DOHH2 (cell line): ENCODE results near the gene S100A10.

Experiments used
- EZH2phosphoT487 ChIP-seq: fragments of 200-600 bp; sonication (generic); IDR thresholded peaks from 2 replicates; pipeline ENCODE4 v1.6.1; 2017; ENCODE audit warnings: borderline replicate concordance, mild to moderate bottlenecking, antibody characterized with exemption, low read length, moderate library complexity, mixed read lengths
- TF ChIP-seq, protein P1 (sequence below): fragments of 200-600 bp; sonication (generic); IDR thresholded peaks from one replicate; pipeline ENCODE4 v1.5.1; 2014; ENCODE audit warnings: antibody characterized with exemption, mild to moderate bottlenecking, low read depth, low read length; ENCODE audit not compliant: poor library complexity, severe bottlenecking

DNA sequence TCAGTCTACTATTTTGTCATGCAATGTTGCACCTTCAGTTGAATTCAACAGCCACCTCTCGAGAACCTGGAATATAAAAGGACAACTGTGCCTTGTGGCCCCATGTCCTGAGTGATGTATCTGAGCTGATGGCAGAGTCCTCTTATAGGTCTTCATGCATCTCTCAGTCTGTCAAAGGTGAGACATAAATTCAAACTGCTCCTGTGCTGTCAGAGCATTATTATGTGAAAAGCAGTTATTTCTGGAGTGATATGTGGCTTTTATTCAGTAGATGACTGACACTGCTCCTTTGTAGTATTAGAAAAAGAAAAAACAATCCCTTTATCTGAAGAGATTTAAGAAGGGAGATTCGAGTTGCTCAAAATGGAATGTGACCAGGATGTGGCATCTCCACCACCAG, 8.4 kb downstream of the S100A10 start:
- TF ChIP-seq, protein P1, sequence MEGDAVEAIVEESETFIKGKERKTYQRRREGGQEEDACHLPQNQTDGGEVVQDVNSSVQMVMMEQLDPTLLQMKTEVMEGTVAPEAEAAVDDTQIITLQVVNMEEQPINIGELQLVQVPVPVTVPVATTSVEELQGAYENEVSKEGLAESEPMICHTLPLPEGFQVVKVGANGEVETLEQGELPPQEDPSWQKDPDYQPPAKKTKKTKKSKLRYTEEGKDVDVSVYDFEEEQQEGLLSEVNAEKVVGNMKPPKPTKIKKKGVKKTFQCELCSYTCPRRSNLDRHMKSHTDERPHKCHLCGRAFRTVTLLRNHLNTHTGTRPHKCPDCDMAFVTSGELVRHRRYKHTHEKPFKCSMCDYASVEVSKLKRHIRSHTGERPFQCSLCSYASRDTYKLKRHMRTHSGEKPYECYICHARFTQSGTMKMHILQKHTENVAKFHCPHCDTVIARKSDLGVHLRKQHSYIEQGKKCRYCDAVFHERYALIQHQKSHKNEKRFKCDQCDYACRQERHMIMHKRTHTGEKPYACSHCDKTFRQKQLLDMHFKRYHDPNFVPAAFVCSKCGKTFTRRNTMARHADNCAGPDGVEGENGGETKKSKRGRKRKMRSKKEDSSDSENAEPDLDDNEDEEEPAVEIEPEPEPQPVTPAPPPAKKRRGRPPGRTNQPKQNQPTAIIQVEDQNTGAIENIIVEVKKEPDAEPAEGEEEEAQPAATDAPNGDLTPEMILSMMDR, result no peak
- no peak for TF ChIP-seq EZH2phosphoT487
